ENCODE measurements around the gene RRAD. TPM values are rescaled to one million over a fixed set of nuclear protein-coding genes. Genes with fewer than 3 reads are reported as not detected.

The RRAD gene
- total and polyA plus RNA-seq, 4 donors = 0.14 to 0.61 (median 0.54) TPM

GRCh38 chr16:66910175-66910940 is 15.0 kb downstream of the RRAD start:
- 84% methylated on average over 14 of the region's 14 CpGs for WGBS
- DNase-seq (ENCODE audit: low spot score) = no peak
- Histone ChIP-seq H3K4me3 (ENCODE audit: low read depth in 1 of 3, low read length in 3 of 3) (no peak overlapping the region), H3K27me3 (ENCODE audit: control insufficient read depth in 4 of 4, insufficient read depth in 4 of 4, low read length in 3 of 4) (no peaks in the 10 kb centered on the region), H3K4me1 (ENCODE audit: control insufficient read depth in 4 of 4, insufficient read depth in 4 of 4, low read length in 3 of 4) (no peaks in the 10 kb centered on the region), H3K9me3 (ENCODE audit: control insufficient read depth in 4 of 4, low read length in 3 of 4) (no peaks in the 10 kb centered on the region), H3K36me3 (ENCODE audit: control insufficient read depth in 4 of 4, insufficient read depth in 3 of 4, low read depth in 1 of 4, low read length in 3 of 4) (no peaks in the 10 kb centered on the region), H3K27ac (ENCODE audit: low read depth in 1 of 2, low read length in 2 of 2) (no peak overlapping the region), H3K9ac (ENCODE audit: low read depth in 1 of 2, low read length in 2 of 2) (no peak overlapping the region)
- TF ChIP-seq JUND (IDR thresholded peaks at IDR 0.05) (no peak), RAD21 (IDR thresholded peaks at IDR 0.05) (no peak), REST (IDR thresholded peaks at IDR 0.05) (no peak), SP1 (IDR thresholded peaks at IDR 0.05) (no peak), FOXA2 (IDR thresholded peaks at IDR 0.05) (no peak)

GRCh38 chr16:66908762-66909559 is 16.4 kb downstream of the RRAD start:
- no peaks in the 10 kb centered on the region for H3K9me3 ChIP-seq (ENCODE audit: control insufficient read depth in 4 of 4, low read length in 3 of 4)
- no peaks in the 10 kb centered on the region for H3K27me3 ChIP-seq (ENCODE audit: control insufficient read depth in 4 of 4, insufficient read depth in 4 of 4, low read length in 3 of 4)
- H3K4me3 ChIP-seq (ENCODE audit: low read depth in 1 of 3, low read length in 3 of 3) = no peak overlapping the region
- TF ChIP-seq, protein P1, sequence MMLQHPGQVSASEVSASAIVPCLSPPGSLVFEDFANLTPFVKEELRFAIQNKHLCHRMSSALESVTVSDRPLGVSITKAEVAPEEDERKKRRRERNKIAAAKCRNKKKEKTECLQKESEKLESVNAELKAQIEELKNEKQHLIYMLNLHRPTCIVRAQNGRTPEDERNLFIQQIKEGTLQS (IDR thresholded peaks at IDR 0.05) = no peak
- no peak for TF ChIP-seq REST (IDR thresholded peaks at IDR 0.05)
- no peak for TF ChIP-seq CTCF (IDR thresholded peaks at IDR 0.05; ENCODE audit: low read depth, low read length, missing input control)
- TF ChIP-seq GABPA (IDR thresholded peaks at IDR 0.05 in 1 of 2, conservative IDR thresholded peaks at IDR 0.05 in 1 of 2) = no peak
- TF ChIP-seq TAF1 (conservative IDR thresholded peaks at IDR 0.05) = no peak
- H3K36me3 ChIP-seq (ENCODE audit: control insufficient read depth in 4 of 4, insufficient read depth in 3 of 4, low read depth in 1 of 4, low read length in 3 of 4) = no peaks in the 10 kb centered on the region
- WGBS = 94% methylated on average over 14 of the region's 14 CpGs
- H3K9ac ChIP-seq (ENCODE audit: low read depth in 1 of 2, low read length in 2 of 2) = no peak overlapping the region
- no peak overlapping the region for H3K27ac ChIP-seq (ENCODE audit: low read depth in 1 of 2, low read length in 2 of 2)
- no peaks in the 10 kb centered on the region for H3K4me1 ChIP-seq (ENCODE audit: control insufficient read depth in 4 of 4, insufficient read depth in 4 of 4, low read length in 3 of 4)
- no peak for DNase-seq (ENCODE audit: low spot score)

All from liver (tissue), 9 donors.